Measurements from ENCODE around the gene OTOP2. TPM values are rescaled to one million over a fixed set of nuclear protein-coding genes. Genes with fewer than 3 reads are reported as not detected.

Gene OTOP2
- total RNA-seq, 1 experiment from 2014 or later, result 0.11 TPM

DNA sequence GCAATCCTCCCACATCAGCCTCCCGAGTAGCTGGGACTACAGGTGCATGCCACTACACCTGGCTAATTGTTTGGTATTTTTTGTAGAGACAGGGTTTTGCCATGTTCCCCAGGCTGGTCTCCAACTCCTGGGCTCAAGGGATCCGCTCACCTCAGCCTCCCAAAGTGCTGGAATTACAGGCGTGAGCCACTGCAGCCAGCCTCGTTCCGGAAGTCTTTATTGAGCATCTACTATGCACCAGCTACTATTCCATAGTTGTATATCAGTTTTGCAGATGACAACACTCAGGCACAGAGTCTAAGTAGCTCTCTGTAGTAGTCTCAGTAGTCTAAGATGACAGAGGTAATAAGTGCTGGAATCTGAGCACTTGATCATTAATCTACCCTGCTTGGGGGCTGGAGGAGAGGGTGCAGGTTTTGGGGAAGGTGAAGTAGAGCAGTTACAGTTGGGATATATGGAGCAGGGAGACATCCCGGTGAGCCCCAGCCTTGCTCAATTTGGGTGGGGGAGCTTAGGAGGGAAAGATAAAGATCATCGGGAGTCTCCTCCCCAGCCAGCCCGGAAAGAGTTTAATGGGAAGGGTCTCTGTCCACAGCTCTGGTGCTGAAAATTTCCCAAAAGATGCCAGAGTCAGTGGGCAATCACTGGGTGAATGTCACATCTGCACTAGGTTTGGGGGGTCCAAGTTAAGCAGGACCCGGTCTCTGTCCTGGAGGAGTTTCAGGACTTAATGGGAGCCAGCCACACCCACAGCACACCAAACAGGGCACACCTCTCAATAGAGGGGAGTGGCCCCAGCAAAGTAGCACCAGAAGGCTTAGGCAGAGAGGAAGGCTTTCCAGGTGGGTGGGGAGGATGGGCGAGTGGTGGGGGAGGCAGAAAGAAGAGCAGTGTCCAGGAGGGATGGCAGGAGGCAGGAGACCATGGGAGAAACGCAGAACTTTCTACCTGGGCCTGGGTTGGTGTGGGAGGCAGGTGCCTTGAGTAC is 13.3 kb downstream of the OTOP2 start:
- no peak overlapping the region for H3K27ac Mint-ChIP-seq
- H3K23ac ChIP-seq (ENCODE audit: insufficient read length, low read depth, low read length), result no peak overlapping the region
- H4K20me1 ChIP-seq (ENCODE audit: control insufficient read depth, insufficient read depth, insufficient read length), result no peaks in the 10 kb centered on the region
- TF ChIP-seq CTCF (conservative IDR thresholded peaks at IDR 0.05), result no peak
- H3K56ac ChIP-seq (ENCODE audit: insufficient read length, low read depth, low read length), result no peak overlapping the region
- H3K79me1 ChIP-seq (ENCODE audit: insufficient read depth, low read depth, low read length, poor library complexity, severe bottlenecking), result no peaks in the 10 kb centered on the region
- peaks cover 32% of the 10 kb centered on the region for H3K27me3 ChIP-seq (ENCODE audit: insufficient read depth, low read length)
- no peak overlapping the region for H2AFZ ChIP-seq (ENCODE audit: low read length)
- no peak overlapping the region for H2BK20ac ChIP-seq (ENCODE audit: low read depth, low read length, poor library complexity, severe bottlenecking)
- no peak overlapping the region for H3K4ac ChIP-seq (ENCODE audit: low read depth, low read length)
- no peak overlapping the region for H2BK5ac ChIP-seq (ENCODE audit: insufficient read length, low read length)
- no peak overlapping the region for H3K4me3 Mint-ChIP-seq
- H3K4me1 Mint-ChIP-seq, result peaks cover 2 to 14% of the 10 kb centered on the region in 2 experiments; a peak in 3 of 4 replicates
- H3K4me2 ChIP-seq (ENCODE audit: insufficient read depth, insufficient read length, low read length), result no peak overlapping the region
- no peak overlapping the region for H3K27ac ChIP-seq (ENCODE audit: insufficient read length, low read depth, low read length)
- H3K4me1 ChIP-seq (ENCODE audit: insufficient read depth, low read length), result no peaks in the 10 kb centered on the region; the same call in 1 of the 2 replicates
- H3K14ac ChIP-seq (ENCODE audit: insufficient read depth, low read length), result no peak overlapping the region; the same call in 1 of the 2 replicates
- no peak overlapping the region for H2BK12ac ChIP-seq (ENCODE audit: insufficient read length, low read depth, low read length)
- peaks cover 14% of the 10 kb centered on the region for H3K23me2 ChIP-seq (ENCODE audit: insufficient read length, low read depth, low read length, poor library complexity, severe bottlenecking)
- no peak overlapping the region for H2BK15ac ChIP-seq (ENCODE audit: low read depth, low read length)
- H4K8ac ChIP-seq (replicated peaks; ENCODE audit: insufficient read length, low read depth, low read length), result no peak overlapping the region
- no peak for DNase-seq
- no peak overlapping the region for H2BK120ac ChIP-seq (ENCODE audit: low read depth, low read length, poor library complexity, severe bottlenecking)
- H3T11ph ChIP-seq (ENCODE audit: low read length), result no peak overlapping the region
- WGBS (ENCODE audit: extremely low coverage, insufficient read length, low lambda C conversion rate), result no CpG with 5 or more reads among the region's 11 CpGs
- H3K9ac ChIP-seq (ENCODE audit: extremely low read depth, insufficient read length, low read length), result no peak overlapping the region
- H4K91ac ChIP-seq (ENCODE audit: insufficient read length, low read depth, low read length), result no peak overlapping the region
- H3K36me3 Mint-ChIP-seq (ENCODE audit: insufficient read depth in 1 of 3, low read depth in 3 of 3), result no peaks in the 10 kb centered on the region
- peaks cover 91% of the 10 kb centered on the region for H3K27me3 Mint-ChIP-seq (ENCODE audit: low read depth)
- no peak overlapping the region for H2AK5ac ChIP-seq (ENCODE audit: insufficient read length, low read length)
- no peaks in the 10 kb centered on the region for H3K9me3 ChIP-seq (ENCODE audit: control insufficient read depth, low read depth, low read length)
- H3K9me3 Mint-ChIP-seq, result no peaks in the 10 kb centered on the region; a peak in 2 of 5 replicates
- H3K79me2 ChIP-seq (ENCODE audit: insufficient read depth, low read length), result no peaks in the 10 kb centered on the region
- no peak overlapping the region for H4K5ac ChIP-seq (ENCODE audit: insufficient read length, low read depth, low read length)
- no peak overlapping the region for H3K18ac ChIP-seq (ENCODE audit: insufficient read length, low read depth, low read length)

Measured in H9 (cell line).